Muscle of back (tissue), 11 donors: ENCODE data around the gene RAB11FIP4. TPM values are rescaled to one million over a fixed set of nuclear protein-coding genes. Genes with fewer than 3 reads are reported as not detected.

ENCODE experiments used
- DNase-seq, 3 donors: peaks; one replicate each; pipeline versions ENCODE4 v3.0.0 to v3.0.0-alpha.2; 2013
- polyA plus RNA-seq, 10 donors: library from polyadenylated mRNA; unstranded; fragments of 120-200 nt; gene quantifications; one replicate each; pipeline ENCODE4 v1.2.1, GENCODE V29; 2013; ENCODE audit not compliant: insufficient read length in 10 of 10

RAB11FIP4 gene
- polyA plus RNA-seq, 10 donors: 0.39 to 1.7 (median 0.85) TPM

DNA sequence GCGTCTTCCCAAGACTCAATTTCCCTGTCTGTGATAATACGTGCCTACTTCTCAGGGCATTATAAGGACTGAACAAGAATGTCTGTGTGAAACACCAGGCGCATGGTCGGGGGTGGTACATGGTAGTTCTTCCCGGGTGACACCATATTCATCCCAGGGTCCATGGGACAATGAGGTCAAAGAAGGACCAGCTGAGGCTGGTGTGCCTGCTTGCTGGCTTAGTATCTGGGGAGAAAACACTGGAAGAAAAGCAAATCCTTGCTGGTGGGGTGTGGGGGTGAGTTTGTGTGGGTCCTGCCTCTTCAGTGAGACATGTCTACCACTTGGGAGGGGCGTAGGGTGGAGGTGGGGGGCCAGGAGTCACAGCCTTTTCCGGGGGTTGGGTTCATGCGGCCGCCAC is 174.2 kb downstream of the RAB11FIP4 start:
- no peak for DNase-seq

DNA sequence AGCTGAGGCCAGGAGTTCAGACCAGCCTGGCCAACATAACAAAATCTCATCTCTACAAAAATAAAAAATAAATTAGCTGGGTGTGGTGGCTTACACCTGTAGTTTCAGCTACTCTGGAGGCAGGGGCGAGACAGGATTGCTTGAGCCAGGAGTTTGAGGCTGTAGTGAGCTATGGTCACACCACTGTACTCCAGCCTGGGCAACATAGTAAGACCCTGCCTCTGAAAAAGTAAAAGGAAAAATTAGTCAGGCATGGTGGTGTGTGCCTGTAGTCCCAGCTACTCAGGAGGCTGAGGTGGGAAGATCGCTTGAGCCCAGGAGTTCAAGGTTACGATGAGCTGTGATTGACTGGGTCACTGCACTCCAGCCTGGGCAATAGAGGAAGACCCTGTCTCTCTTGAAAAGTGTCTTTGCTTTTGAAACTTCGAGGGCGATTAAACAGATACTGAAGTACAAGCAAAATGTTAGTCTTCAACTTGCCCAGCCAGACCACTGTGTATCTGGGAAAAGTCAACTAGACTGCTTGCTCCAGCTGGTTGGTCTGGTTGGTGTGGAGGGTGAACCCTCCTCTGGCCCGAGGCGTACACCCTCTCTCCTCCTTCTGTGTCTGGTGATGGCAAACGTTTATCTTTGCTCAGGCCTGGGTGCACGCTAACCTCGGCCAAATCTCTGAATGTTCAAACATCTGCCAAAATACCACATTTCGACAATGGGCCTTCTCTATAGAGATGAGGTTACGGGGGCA is 174.9 kb downstream of the RAB11FIP4 start:
- DNase-seq: no peak

GRCh38 chr17:31566992-31567373 is 175.5 kb downstream of the RAB11FIP4 start:
- no peak for DNase-seq

DNA sequence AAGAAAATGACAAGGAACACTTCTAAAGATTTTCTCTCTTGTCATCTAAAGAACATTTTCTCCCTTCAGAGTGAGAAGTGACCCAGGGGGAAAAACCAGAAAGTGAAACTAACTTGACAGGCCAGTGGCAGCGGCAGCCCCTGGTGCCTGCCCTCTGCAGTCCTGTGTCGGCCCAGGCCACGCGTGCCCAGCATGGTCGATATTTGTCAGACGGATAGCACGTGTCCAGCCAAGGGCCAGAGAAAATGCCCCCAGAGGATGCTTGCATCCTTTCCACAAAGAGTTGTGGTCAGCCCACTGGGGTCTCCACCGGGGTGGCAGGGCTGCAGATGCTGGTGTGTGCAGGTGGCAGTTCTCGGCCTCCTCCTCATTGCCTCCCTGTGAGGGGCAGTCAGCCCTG is 176.6 kb downstream of the RAB11FIP4 start:
- no peak for DNase-seq

GRCh38 chr17:31568539-31568938 is 177.1 kb downstream of the RAB11FIP4 start:
- DNase-seq: no peak

DNA sequence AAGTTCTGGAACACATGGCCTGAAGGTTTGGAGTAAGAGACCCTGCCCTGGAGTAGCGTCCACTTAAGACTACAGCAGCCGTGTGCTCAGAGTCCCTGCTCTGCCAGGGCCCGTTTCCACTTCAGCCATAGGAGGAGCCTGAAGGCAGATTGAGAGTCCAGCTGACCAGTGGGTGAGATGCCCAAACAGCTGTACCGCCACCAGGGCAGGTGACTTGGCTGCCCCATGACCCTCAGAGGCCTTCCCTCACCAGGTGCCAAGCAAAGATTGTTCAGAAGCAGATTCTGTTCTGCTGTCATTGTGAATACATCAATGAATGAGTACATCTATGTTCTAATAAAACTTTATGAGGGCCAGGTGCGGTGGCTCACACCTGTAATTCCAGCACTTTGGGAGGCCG is 178.8 kb downstream of the RAB11FIP4 start:
- no peak for DNase-seq

- peak; percentile 71 to 89 (median 86) for DNase-seq
Observed at GRCh38 chr17:31570951-31571892, 179.7 kb downstream of the RAB11FIP4 start.

- no peak for DNase-seq
Observed at GRCh38 chr17:31572341-31572740, 180.9 kb downstream of the RAB11FIP4 start.

DNA sequence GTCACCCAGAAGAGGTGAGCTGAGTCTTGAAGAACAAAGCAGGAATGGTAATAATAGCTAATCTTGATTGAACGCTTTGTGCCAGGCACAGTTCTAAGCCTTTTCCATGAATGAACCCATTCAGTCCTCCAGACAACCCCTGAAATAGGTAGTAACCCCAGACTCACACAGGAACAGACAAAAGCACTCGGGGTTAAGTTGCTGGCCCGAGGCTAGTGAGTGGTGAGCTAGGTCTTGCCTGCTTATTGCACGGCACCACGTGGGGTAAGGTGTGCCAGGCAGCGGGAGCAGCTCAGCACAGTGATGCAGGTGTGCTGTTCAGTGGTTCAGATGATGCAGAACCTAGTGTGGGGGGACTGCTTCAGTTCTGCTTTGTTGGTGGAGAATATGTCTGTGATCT is 181.6 kb downstream of the RAB11FIP4 start:
- DNase-seq: no peak

DNA sequence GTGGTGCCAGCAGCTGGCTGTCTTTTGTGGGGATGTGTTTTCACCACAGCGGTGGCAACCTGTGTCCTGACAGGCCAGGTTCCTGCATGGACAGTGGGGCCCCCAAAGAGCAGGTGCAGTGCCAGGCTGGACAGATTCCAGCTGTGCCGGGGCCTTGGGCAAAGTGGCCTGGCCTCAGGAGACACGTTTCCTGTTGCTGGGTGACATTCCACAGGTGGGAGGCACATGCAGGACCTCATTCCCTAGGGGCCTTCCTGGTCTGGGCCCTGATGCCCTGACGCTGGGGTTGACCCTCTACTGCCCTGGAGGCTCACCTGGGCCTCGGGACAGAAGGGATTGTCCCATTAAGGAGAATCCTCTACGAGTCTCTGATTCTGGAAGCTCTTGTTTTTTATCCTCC is 182.4 kb downstream of the RAB11FIP4 start:
- no peak for DNase-seq

GRCh38 chr17:31574458-31574857 is 183.0 kb downstream of the RAB11FIP4 start:
- no peak for DNase-seq

DNA sequence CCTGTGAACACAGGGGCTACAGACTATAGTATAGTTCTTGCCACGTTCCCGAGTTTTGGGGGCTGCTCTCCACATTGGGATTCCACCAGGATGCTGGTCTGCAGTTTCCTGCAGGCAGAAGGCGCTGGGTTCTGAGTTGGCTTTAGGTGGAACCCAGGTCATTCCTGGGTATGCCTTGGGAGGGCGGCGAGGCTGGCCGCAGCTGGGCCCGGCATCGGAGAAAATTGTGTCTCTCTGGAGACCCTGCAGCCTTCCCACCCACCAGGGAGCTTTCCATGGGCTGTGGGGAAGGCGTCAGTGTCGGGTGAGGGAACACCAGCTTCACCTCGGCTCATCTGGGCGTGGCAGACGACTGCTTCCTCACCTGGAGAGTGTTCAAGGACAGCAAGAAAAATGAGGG is 183.6 kb downstream of the RAB11FIP4 start:
- no peak for DNase-seq

DNA sequence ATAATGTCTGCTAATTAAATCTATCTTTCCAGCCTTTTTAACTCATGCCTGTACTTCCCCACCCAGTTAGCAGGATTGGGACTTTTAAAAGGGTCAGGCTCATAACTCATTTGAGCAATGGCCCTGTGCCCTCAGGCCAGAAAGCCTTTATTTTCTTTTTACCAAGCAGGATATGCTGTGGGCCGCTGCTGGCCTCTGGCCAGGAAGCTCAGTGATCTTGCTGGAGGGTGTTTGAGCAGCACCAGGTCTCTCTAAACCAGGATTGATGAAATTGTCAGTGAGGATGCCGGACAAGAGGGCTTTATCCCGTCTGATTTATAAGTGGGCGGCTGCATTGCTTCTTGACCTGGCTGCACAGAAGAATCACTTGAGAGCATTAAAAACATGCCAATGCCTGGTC is 187.8 kb downstream of the RAB11FIP4 start:
- DNase-seq: no peak

DNA sequence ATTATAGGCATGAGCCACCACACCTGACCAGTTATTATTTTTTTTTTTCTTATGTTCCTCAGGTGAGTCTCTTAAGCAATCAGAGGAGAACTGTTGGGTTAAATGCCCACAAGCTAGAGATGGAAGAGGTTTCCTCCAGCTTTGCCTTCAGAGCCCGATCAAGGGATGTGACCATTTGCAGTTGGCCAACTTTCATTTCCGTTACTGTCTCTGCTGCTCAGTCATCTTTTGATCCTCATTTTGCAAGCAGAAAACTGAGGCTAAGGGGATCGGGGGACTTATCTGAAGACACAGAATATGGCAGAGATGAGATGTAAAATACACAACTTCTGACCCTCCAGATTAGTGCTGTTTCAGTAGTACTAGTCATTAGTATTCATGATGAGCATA is 188.8 kb downstream of the RAB11FIP4 start:
- no peak for DNase-seq

- peak in 2 of 3 donors; percentile 32 to 57 for DNase-seq
Observed at GRCh38 chr17:31580706-31581490, 189.4 kb downstream of the RAB11FIP4 start.

DNA sequence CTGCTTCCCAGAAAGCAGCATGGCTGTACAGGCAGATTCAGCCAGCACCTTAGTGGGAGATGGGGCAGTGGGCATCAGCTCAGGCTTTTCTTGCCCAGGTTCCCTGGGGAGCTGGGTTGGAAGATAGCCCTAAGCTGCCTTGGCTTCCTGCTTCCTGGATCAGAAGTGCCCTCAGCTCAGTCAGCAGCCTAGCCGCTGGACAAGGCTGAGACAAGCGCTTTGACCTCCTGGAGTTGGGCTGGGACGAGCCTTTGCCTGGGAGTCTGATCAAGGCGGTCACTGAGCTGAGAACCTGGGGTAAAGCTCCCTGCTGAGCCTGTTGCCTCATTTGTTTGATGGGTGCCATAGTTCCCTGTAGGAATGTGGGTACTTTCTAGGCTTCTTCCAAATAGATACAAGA is 190.0 kb downstream of the RAB11FIP4 start:
- no peak for DNase-seq

GRCh38 chr17:31582151-31582907 is 190.9 kb downstream of the RAB11FIP4 start:
- DNase-seq: peak in 1 of 3 donors; percentile 40

GRCh38 chr17:31583772-31584356 is 192.4 kb downstream of the RAB11FIP4 start:
- DNase-seq: no peak

DNA sequence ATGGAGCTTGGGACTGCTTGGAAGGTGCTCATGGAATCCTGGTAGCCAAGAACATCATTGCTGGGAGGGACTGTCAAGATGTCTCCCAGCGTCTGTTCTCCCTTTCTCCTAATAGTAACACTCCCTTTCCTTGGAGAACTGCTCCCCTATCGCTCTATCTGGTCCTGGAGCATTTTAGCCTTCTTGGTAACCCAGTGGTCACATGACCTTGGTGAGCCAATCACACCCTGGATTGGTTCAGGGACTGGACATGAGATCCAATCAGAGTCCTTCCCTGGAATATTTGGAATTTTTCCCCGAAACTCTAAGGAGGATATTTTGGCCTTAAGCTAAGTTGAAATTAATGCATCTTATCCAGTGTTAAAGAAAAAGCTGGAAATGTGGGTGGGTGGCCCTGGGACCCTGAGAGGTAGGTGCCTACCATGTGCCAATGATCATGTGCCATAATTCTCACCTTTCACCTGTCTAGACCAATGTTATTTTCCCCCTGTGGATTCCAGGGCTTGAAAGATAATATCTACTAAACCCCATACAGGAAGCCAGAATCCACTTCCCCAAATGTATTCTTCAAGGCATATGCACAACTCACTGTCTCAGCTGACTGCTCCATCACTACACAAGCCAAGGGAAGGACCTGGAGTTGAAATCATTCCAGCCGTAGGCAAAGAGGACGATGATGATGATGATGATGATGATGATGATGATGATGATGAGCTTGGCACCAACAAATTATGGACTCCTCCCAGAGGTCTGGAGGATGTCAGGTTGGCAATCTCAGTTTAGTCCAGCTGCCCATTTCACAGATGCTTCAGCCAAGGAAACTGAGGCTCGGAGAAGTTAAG is 193.2 kb downstream of the RAB11FIP4 start:
- no peak for DNase-seq

- no peak for DNase-seq
Observed at GRCh38 chr17:31585280-31585630, 193.8 kb downstream of the RAB11FIP4 start.
